ENCODE results near the gene TMEM233. TPM values are rescaled to one million over a fixed set of nuclear protein-coding genes. Genes with fewer than 3 reads are reported as not detected.

Gene TMEM233
- total RNA-seq, 1 donor from 2014 or later: 7.2 TPM

- DNase-seq (ENCODE audit: low spot score): no peak
- TF ChIP-seq CTCF (IDR thresholded peaks at IDR 0.05; ENCODE audit: unreplicated experiment): no peak
- H3K4me3 Mint-ChIP-seq (ENCODE audit: unreplicated experiment): no peak overlapping the region
- peaks cover 18% of the 10 kb centered on the region for H3K4me1 Mint-ChIP-seq (ENCODE audit: unreplicated experiment)
- H3K36me3 Mint-ChIP-seq (ENCODE audit: low read depth, unreplicated experiment): no peaks in the 10 kb centered on the region
- no peak overlapping the region for H3K27ac Mint-ChIP-seq (ENCODE audit: unreplicated experiment)
- no peaks in the 10 kb centered on the region for H3K9me3 Mint-ChIP-seq (ENCODE audit: unreplicated experiment)
- no peaks in the 10 kb centered on the region for H3K27me3 Mint-ChIP-seq (ENCODE audit: unreplicated experiment)
Measured at GRCh38 chr12:119661882-119662281, 68.3 kb downstream of the TMEM233 start.

GRCh38 chr12:119664642-119665041 lies 71.1 kb downstream of the TMEM233 start:
- H3K4me1 Mint-ChIP-seq (ENCODE audit: unreplicated experiment): peaks cover 26% of the 10 kb centered on the region
- H3K36me3 Mint-ChIP-seq (ENCODE audit: low read depth, unreplicated experiment): no peaks in the 10 kb centered on the region
- no peak for DNase-seq (ENCODE audit: low spot score)
- H3K9me3 Mint-ChIP-seq (ENCODE audit: unreplicated experiment): no peaks in the 10 kb centered on the region
- H3K4me3 Mint-ChIP-seq (ENCODE audit: unreplicated experiment): no peak overlapping the region
- TF ChIP-seq CTCF (IDR thresholded peaks at IDR 0.05; ENCODE audit: unreplicated experiment): no peak
- H3K27ac Mint-ChIP-seq (ENCODE audit: unreplicated experiment): no peak overlapping the region
- peaks cover 2% of the 10 kb centered on the region for H3K27me3 Mint-ChIP-seq (ENCODE audit: unreplicated experiment)

- Mint-ChIP-seq H3K9me3 (ENCODE audit: unreplicated experiment) (no peaks in the 10 kb centered on the region), H3K4me1 (ENCODE audit: unreplicated experiment) (peaks cover 31% of the 10 kb centered on the region), H3K4me3 (ENCODE audit: unreplicated experiment) (no peak overlapping the region), H3K27me3 (ENCODE audit: unreplicated experiment) (peaks cover 2% of the 10 kb centered on the region), H3K36me3 (ENCODE audit: low read depth, unreplicated experiment) (peaks cover 2% of the 10 kb centered on the region), H3K27ac (ENCODE audit: unreplicated experiment) (no peak overlapping the region)
- DNase-seq (ENCODE audit: low spot score): no peak
- no peak for TF ChIP-seq CTCF (IDR thresholded peaks at IDR 0.05; ENCODE audit: unreplicated experiment)
Measured at GRCh38 chr12:119665164-119665929, 71.8 kb downstream of the TMEM233 start.

GRCh38 chr12:119666226-119666795 lies 72.7 kb downstream of the TMEM233 start:
- TF ChIP-seq CTCF (IDR thresholded peaks at IDR 0.05; ENCODE audit: unreplicated experiment): no peak
- Mint-ChIP-seq H3K4me1 (ENCODE audit: unreplicated experiment) (peaks cover 39% of the 10 kb centered on the region), H3K4me3 (ENCODE audit: unreplicated experiment) (no peak overlapping the region), H3K36me3 (ENCODE audit: low read depth, unreplicated experiment) (peaks cover 4% of the 10 kb centered on the region), H3K9me3 (ENCODE audit: unreplicated experiment) (no peaks in the 10 kb centered on the region), H3K27me3 (ENCODE audit: unreplicated experiment) (peaks cover 2% of the 10 kb centered on the region), H3K27ac (ENCODE audit: unreplicated experiment) (no peak overlapping the region)
- DNase-seq (ENCODE audit: low spot score): no peak
